OCI-LY3 (cell line): ENCODE data around the gene AMDHD2.

Source experiments
- EZH2phosphoT487 ChIP-seq: fragments of 200-600 bp; shearing (Covaris generic); IDR thresholded peaks from 2 replicates; pipeline ENCODE4 v1.6.1; 2018; ENCODE audit warnings: antibody characterized with exemption, mixed run types, low read depth
- TF ChIP-seq, protein P1 (sequence below): fragments of 200-600, 300-600 bp; sonication (generic); IDR thresholded peaks from 2 replicates; pipeline ENCODE4 v1.5.1; 2014; ENCODE audit warnings: antibody characterized with exemption, low read length, low read depth

- TF ChIP-seq, protein P1, sequence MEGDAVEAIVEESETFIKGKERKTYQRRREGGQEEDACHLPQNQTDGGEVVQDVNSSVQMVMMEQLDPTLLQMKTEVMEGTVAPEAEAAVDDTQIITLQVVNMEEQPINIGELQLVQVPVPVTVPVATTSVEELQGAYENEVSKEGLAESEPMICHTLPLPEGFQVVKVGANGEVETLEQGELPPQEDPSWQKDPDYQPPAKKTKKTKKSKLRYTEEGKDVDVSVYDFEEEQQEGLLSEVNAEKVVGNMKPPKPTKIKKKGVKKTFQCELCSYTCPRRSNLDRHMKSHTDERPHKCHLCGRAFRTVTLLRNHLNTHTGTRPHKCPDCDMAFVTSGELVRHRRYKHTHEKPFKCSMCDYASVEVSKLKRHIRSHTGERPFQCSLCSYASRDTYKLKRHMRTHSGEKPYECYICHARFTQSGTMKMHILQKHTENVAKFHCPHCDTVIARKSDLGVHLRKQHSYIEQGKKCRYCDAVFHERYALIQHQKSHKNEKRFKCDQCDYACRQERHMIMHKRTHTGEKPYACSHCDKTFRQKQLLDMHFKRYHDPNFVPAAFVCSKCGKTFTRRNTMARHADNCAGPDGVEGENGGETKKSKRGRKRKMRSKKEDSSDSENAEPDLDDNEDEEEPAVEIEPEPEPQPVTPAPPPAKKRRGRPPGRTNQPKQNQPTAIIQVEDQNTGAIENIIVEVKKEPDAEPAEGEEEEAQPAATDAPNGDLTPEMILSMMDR = no peak
- TF ChIP-seq EZH2phosphoT487 = no peak
Measured at GRCh38 chr16:2511128-2511800, 8.9 kb upstream of the AMDHD2 start.
